Measurements from ENCODE around the gene ZNF646. TPM values are rescaled to one million over a fixed set of nuclear protein-coding genes. Genes with fewer than 3 reads are reported as not detected.

Gene ZNF646
- total RNA-seq: 11.3 and 19.6 TPM in 2 replicates

GRCh38 chr16:31073970-31074813 is at the start of gene ZNF646, which contains the start of gene ZNF668:
Gene ZNF646, plus strand, starts transcription at chr16:31074422. Its CDS starts 1,903 bp downstream, at chr16:31076325.
Gene ZNF668, minus strand, starts transcription at chr16:31074240. Its CDS starts 9,781 bp downstream, at chr16:31064459.

GRCh38 chr16:31032736-31033708 is 41.2 kb upstream of the ZNF646 start, which contains the start of gene STX4:
Gene STX4, plus strand, starts transcription at chr16:31033558. Its CDS starts 248 bp downstream, at chr16:31033806.

GRCh38 chr16:31088459-31089183 is 14.4 kb downstream of the ZNF646 start, which contains the start of gene PRSS53:
Gene PRSS53, minus strand, starts transcription at chr16:31088943. Its CDS starts 134 bp downstream, at chr16:31088809.

GRCh38 chr16:31094424-31095120 is 20.4 kb downstream of the ZNF646 start, which contains the start of gene VKORC1:
Gene VKORC1, minus strand, starts transcription at chr16:31094797. Its CDS starts 68 bp downstream, at chr16:31094729.

GRCh38 chr16:31108035-31108793 is 34.0 kb downstream of the ZNF646 start, which contains the start of gene BCKDK:
Gene BCKDK, plus strand, starts transcription at chr16:31108386. Its CDS starts 838 bp downstream, at chr16:31109224.

GRCh38 chr16:31117384-31118222 is 43.4 kb downstream of the ZNF646 start, which contains the start of gene KAT8:
Gene KAT8, plus strand, starts transcription at chr16:31117664. Its CDS starts 18 bp downstream, at chr16:31117682.

Other genes starting within 250 kb of the ZNF646 start
- gene BCL7C, start 180.3 kb upstream of the ZNF646 start, total RNA-seq: 25.1 and 28.7 TPM in 2 replicates
- 0.68 and 1.2 TPM in 2 replicates for gene CTF1, start 177.8 kb upstream of the ZNF646 start, total RNA-seq
- gene FBXL19, start 150.8 kb upstream of the ZNF646 start, total RNA-seq: 17.4 and 21.7 TPM in 2 replicates
- gene ORAI3, start 125.4 kb upstream of the ZNF646 start, total RNA-seq: 14.0 and 33.7 TPM in 2 replicates
- 1.4 and 6.9 TPM in 2 replicates for gene SETD1A, start 116.7 kb upstream of the ZNF646 start, total RNA-seq
- gene HSD3B7, start 89.2 kb upstream of the ZNF646 start, total RNA-seq: 4.1 and 4.7 TPM in 2 replicates
- under 0.01 and 0.07 TPM in 2 replicates for gene STX1B, start 63.8 kb upstream of the ZNF646 start, total RNA-seq
- 12.0 and 24.3 TPM in 2 replicates for gene STX4, start 40.9 kb upstream of the ZNF646 start, total RNA-seq
- gene ZNF668, start 182 bp upstream of the ZNF646 start, total RNA-seq: 7.2 and 7.5 TPM in 2 replicates
- gene PRSS53, start 14.5 kb downstream of the ZNF646 start, total RNA-seq: 0.34 and 1.6 TPM in 2 replicates
- 27.0 and 29.0 TPM in 2 replicates for gene VKORC1, start 20.4 kb downstream of the ZNF646 start, total RNA-seq
- 7.2 and 18.7 TPM in 2 replicates for gene BCKDK, start 34.0 kb downstream of the ZNF646 start, total RNA-seq
- gene KAT8, start 43.2 kb downstream of the ZNF646 start, total RNA-seq: 36.2 and 45.3 TPM in 2 replicates
- gene PRSS8, start 61.3 kb downstream of the ZNF646 start, total RNA-seq: 31.1 and 54.2 TPM in 2 replicates
- gene PRSS36, start 75.6 kb downstream of the ZNF646 start, total RNA-seq: 0.34 and 0.85 TPM in 2 replicates
- 17.8 and 42.6 TPM in 2 replicates for gene FUS, start 105.7 kb downstream of the ZNF646 start, total RNA-seq
- gene PYCARD, start 128.3 kb downstream of the ZNF646 start, total RNA-seq: 56.4 and 92.7 TPM in 2 replicates
- under 0.01 TPM in 1 of 2 replicates, not detected in the other for gene TRIM72, start 139.7 kb downstream of the ZNF646 start, total RNA-seq
- not detected in 2 replicates for gene PYDC1, start 142.7 kb downstream of the ZNF646 start, total RNA-seq
- gene ITGAM, start 185.6 kb downstream of the ZNF646 start, total RNA-seq: 0.57 TPM in 1 of 2 replicates, not detected in the other